ENCODE results near the gene PHTF2.

PHTF2 gene

GRCh38 chr7:77797734-77798393 lies 709 bp upstream of the PHTF2 start (continued):
- TF ChIP-seq ZNF335 (tag by site-specific recombination; conservative IDR thresholded peaks at IDR 0.05): peak; percentile 56

GRCh38 chr7:77799078-77799964 lies 748 bp downstream of the PHTF2 start:
- Histone ChIP-seq H3K36me3 (ENCODE audit: control insufficient read depth in 2 of 2, insufficient read depth in 1 of 2, low read length in 2 of 2) (peaks cover 0 to 4% of the 10 kb centered on the region in 2 experiments; a peak in 1 of 3 replicates), H3K9me3 (ENCODE audit: control insufficient read depth, insufficient read depth, low read depth, low read length) (no peaks in the 10 kb centered on the region), H3K4me3 (ENCODE audit: low read depth, low read length) (peak overlapping the region; percentile 98), H3K27ac (ENCODE audit: extremely low read depth, low read depth, low read length) (peak overlapping the region; percentile 82), H3K4me1 (ENCODE audit: control insufficient read depth, insufficient read depth, low read length) (0 out of 2 replicates have a peak, but pooled peaks cover 5% of the 10 kb centered on the region)
- POLR2A ChIA-PET: interaction anchor here (0.7 to 1.8 kb wide), 10 partner anchors 13 to 221 kb away, joined by 3 to 5 read pairs (median 4); partner anchors contain the start of gene RSBN1L
- CTCF ChIA-PET: interaction anchor here (0.9 to 1.3 kb wide), 5 partner anchors 12 to 148 kb away, joined by 3 to 4 read pairs (median 3); no protein-coding TSS in a partner anchor
- no peak for TF ChIP-seq YY1 (tag by site-specific recombination; IDR thresholded peaks at IDR 0.05)
- TF ChIP-seq PRDM2 (tag by site-specific recombination; IDR thresholded peaks at IDR 0.05; ENCODE audit: borderline replicate concordance): 0 out of 2 replicates have a peak, but pooled peaks have one; percentile 61
- no peak for TF ChIP-seq BCL11A (tag by site-specific recombination; IDR thresholded peaks at IDR 0.05; ENCODE audit: low read depth)
- no peak for TF ChIP-seq SALL2 (tag by site-specific recombination; IDR thresholded peaks at IDR 0.05; ENCODE audit: borderline replicate concordance)
- no peak for TF ChIP-seq ZSCAN18 (tag by site-specific recombination; IDR thresholded peaks at IDR 0.05)
- TF ChIP-seq ZBTB48 (tag by site-specific recombination; IDR thresholded peaks at IDR 0.05): peak; percentile 73
- no peak for TF ChIP-seq ZNF211 (tag by site-specific recombination; IDR thresholded peaks at IDR 0.05; ENCODE audit: low read depth)
- TF ChIP-seq SP2 (tag by site-specific recombination; IDR thresholded peaks at IDR 0.05): 0 out of 2 replicates have a peak, but pooled peaks have one; percentile 11
- TF ChIP-seq ZEB2 (tag by site-specific recombination; IDR thresholded peaks at IDR 0.05): no peak
- peak; percentile 17; the same call in 1 of the 2 replicates for TF ChIP-seq GLIS2 (tag by site-specific recombination; IDR thresholded peaks at IDR 0.05)
- TF ChIP-seq ZNF362 (tag by site-specific recombination; IDR thresholded peaks at IDR 0.05): no peak
- no peak for TF ChIP-seq ZNF214 (tag by site-specific recombination; IDR thresholded peaks at IDR 0.05; ENCODE audit: borderline replicate concordance)
- TF ChIP-seq ZNF24 (tag by site-specific recombination; IDR thresholded peaks at IDR 0.05): no peak
- TF ChIP-seq RBAK (tag by site-specific recombination; IDR thresholded peaks at IDR 0.05): no peak
- no peak for TF ChIP-seq WT1 (tag by site-specific recombination; IDR thresholded peaks at IDR 0.05)
- no peak for TF ChIP-seq ZNF791 (tag by site-specific recombination; IDR thresholded peaks at IDR 0.05)
- TF ChIP-seq ZNF561 (tag by site-specific recombination; IDR thresholded peaks at IDR 0.05; ENCODE audit: borderline replicate concordance): no peak
- no peak for TF ChIP-seq SETDB1 (IDR thresholded peaks at IDR 0.05; ENCODE audit: insufficient read length, low read length)
- 0 out of 2 replicates have a peak, but pooled peaks have one; percentile 27 for TF ChIP-seq KLF16 (tag by site-specific recombination; IDR thresholded peaks at IDR 0.05)
- no peak for TF ChIP-seq BCL6B (tag by site-specific recombination; IDR thresholded peaks at IDR 0.05)
- peak; percentile 76 for TF ChIP-seq ZNF335 (tag by site-specific recombination; conservative IDR thresholded peaks at IDR 0.05)
- no peak for TF ChIP-seq ZNF223 (tag by site-specific recombination; IDR thresholded peaks at IDR 0.05)
- TF ChIP-seq ELK4 (IDR thresholded peaks at IDR 0.05; ENCODE audit: borderline replicate concordance, low read depth, low read length): no peak
